HG02763 (cell line): Measurements from ENCODE around the gene ANOS1.
"Not testable (repeated sequence)": the region's sequence is repeated elsewhere in the genome, so short reads cannot be mapped to it uniquely, and the experiment has no call there.

Experiments
- ATAC-seq: cut with Tn5 transposase; IDR thresholded peaks from one replicate; pipeline ENCODE4 v1.9.1; 2021; ENCODE audit warnings: mild to moderate bottlenecking, moderate library complexity; ENCODE audit not compliant: unreplicated experiment

ANOS1 gene

DNA sequence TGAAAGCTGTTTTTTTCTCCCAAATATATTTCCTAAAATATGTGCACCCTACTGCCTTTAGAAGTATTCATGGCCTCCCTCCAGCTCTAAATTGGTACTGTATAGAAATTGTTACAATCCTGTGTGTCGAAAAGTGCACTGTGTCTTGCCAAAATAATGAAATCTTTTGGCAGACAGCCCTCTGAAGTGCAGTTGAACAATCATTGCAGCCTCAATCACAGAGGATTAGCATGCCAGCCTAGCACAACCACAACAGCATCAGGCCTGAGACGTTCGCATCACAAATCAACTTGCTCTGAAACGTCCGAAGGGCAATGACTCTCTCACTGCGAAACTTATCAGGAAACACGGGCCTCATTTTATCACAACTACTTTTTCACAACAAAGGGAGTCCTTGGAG lies 99.0 kb downstream of the ANOS1 start:
- no peak for ATAC-seq

DNA sequence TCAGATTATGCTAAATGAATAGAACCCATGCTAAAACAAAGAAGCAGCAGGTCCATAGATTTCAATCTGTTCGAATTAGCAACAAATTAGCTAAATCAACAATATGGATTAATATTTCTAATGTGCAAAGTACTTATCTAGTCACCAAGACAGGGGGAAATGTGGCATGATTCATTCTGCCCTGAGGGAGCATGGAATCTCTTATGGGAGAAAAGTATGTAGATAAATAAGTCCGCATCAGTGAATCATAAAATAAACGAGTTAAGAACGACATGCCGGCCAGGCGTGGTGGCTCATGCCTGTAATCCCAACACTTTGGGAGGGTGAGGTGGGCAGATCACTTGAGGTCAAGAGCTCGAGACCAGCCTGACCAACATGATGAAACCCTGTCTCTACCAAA lies 102.1 kb downstream of the ANOS1 start:
- no peak for ATAC-seq

DNA sequence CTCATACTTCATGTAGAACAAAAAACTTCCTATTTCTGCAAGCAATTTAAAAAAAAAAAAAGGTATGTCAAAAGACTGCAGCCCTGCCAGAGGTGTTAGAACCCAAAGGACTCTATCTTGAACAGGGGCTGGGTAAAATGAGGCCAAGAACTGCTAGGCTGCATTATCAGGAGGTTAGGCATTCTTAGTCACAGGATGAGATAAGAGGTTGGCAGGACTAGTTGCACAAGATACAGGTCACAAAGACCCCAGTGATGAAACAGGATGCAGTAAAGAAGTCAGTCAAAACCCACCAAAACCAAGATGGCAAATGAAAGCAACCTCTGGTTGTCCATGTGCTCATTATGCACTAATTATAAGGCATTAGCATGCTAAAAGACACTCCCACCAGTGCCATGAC lies 104.1 kb downstream of the ANOS1 start:
- no peak for ATAC-seq

GRCh38 chrX:8607326-8607725 lies 124.6 kb downstream of the ANOS1 start:
- ATAC-seq, result no peak

DNA sequence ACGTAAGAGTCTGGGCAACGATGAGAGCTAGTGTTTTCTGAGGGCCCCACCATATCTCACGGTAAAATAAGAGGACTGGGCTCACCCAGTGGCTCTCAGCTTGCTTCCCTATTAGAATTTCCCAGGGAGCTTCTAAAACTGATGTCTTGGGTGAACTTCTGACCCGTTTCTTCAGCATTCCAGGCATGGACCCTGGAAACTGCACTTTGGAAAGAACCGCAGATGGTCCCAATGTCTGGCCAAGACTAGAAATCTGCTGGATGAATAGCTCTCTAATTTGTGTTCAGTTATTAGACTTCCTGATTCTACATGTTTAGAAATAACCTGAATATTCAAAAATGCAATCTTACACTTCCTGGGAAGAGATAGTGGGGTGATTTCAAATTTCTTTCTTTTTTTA lies 127.8 kb downstream of the ANOS1 start:
- ATAC-seq, result no peak

DNA sequence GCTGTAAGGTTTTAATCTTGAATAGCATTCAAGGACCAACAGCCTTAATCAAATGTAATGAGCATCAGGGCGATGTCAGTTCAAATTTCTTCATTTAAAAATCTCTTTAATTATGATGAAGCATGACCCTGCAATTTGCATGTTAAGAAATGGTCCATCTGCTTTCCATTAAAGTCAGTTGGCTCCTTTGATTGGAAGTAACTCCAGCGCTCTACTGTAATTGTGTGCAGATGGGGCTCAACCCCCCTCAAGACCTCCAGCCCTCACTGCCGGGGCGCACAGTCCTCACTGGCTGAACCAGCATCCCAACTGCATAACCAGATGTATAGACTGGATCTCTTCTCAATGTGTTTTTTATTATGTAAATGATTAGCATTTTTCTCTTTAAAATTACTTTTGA lies 140.4 kb downstream of the ANOS1 start:
- ATAC-seq, result no peak

GRCh38 chrX:8586953-8587352 lies 145.0 kb downstream of the ANOS1 start:
- no peak for ATAC-seq

DNA sequence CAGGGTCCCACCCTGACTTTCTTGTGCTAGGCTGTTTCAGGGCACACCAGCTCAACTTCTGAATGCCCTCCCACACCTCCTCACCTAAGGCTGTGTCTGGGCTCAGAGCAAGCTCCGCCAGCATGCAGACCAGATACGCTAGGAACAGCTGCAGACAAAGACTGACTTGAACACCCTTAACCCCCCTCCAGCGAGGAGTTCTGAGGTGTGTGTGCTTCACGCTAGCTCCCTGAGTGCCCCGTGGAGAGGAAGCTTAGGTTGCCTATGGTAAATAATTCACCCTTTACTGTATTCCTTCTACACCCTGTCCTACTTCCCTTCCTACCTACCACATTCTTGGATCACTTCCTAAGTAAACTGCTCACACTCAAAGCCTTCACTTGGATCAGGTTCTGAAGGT lies 152.3 kb downstream of the ANOS1 start:
- ATAC-seq, result no peak

DNA sequence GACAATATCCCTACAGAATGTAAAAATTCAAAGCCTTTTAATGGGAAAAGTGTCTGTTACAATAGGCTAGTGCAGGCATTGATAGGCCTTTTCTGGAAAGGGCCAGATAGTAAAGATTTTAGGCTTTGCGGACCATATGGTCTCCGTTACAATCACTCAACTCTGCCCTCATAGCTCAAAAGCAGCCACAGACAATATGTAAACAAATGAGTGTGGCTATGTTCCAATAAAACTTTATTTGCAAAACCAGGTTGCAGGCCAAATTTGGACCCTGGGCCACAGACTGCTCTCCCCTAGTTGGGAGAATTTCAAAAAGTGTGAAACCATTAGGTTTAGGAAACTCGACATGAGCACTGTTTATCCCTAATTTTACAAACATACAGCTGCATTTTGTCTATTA lies 155.1 kb downstream of the ANOS1 start:
- no peak for ATAC-seq

DNA sequence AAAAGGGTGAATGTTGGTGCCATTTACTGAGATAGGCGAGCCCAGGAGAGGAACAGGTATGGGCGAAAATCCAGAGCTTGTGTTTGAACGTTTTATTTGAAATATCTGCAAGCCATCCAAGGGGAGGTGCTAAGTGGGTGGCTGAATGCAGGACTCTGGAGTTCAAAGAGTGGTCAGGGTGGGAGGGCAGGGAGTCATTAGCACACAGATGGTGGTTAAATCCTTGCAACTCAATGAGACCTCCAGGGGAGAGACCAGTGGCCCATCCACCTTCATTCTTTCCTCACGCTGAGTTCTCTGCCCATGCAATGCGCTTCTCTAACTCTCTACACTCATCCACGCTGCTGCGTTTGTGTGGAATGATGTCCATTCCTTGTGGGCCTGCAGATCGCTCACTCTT lies 166.2 kb downstream of the ANOS1 start:
- no peak for ATAC-seq

- ATAC-seq, result no peak
Observed at GRCh38 chrX:8548446-8548845, 183.5 kb downstream of the ANOS1 start.

- no peak for ATAC-seq
Observed at GRCh38 chrX:8546715-8547114, 185.2 kb downstream of the ANOS1 start.

- no peak for ATAC-seq
Observed at GRCh38 chrX:8520791-8521190, 211.1 kb downstream of the ANOS1 start.

- ATAC-seq, result no peak
Observed at GRCh38 chrX:8520178-8520577, 211.8 kb downstream of the ANOS1 start.

- no peak for ATAC-seq
Observed at GRCh38 chrX:8504451-8504850, 227.5 kb downstream of the ANOS1 start.

DNA sequence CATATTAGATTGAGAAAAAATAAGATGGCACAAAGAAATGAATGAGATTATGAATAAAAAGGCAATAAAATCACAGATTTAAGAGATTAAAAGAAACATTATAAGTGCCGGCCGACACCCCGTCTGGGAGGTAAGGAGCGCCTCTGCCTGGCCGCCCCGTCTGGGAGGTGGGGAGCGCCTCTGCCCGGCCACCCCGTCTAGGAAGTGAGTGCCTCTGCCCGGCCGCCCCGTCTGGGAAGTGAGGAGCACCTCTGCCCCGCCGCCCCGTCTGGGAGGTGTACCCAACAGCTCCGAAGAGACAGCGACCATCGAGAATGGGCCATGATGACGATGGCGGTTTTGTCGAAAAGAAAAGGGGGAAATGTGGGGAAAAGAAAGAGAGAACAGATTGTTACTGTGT lies 229.8 kb downstream of the ANOS1 start:
- not testable (repeated sequence) for ATAC-seq

- no peak for ATAC-seq
Observed at GRCh38 chrX:8500203-8500602, 231.7 kb downstream of the ANOS1 start.

GRCh38 chrX:8495036-8495435 lies 236.9 kb downstream of the ANOS1 start:
- ATAC-seq, result not testable (repeated sequence)

DNA sequence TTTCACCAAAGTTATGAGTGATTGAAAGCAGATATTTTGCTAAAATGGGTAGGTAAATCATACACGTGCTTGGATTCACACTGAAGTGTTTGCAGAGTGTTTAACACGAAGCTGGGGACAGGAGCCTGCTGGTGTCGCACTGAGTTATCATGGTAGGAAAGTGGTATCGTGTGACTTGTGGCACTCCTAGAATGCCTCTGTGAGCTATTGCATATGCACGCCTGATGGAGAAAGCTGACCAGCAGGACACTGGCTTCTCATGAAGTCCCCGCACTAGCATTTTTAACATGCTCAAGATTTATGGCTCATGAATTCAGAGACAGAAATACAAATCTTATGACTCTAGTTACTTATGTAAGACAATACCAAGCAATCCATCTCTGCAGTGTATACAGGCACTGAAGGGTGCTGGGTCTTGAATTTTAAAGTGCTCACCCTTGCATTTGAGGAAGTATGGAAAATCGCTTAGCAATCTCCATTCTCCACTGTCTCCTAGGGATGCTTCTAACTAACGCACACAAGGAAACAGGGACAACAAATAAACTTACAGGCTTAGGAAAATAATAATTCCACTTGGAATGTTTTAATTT lies 247.5 kb downstream of the ANOS1 start:
- ATAC-seq, result no peak
